Neuronal stem cell (in vitro differentiated cells): ENCODE data around the gene HSD11B2.
A peak's percentile ranks its signal among the peaks of the same experiment; 100 is the strongest.

Source experiments
- DNase-seq: peaks from one replicate; pipeline ENCODE4 v3.0.0-alpha.2; 2013; ENCODE audit warnings: low spot score
- H2AFZ ChIP-seq: one replicate; pipeline ENCODE4 v1.6.1; 2013; ENCODE audit warnings: mild to moderate bottlenecking, low read length, inconsistent platforms
- H2AK5ac ChIP-seq: 2 replicates; pipeline ENCODE4 v1.6.1; 2013; ENCODE audit warnings: low read depth, mild to moderate bottlenecking, inconsistent platforms, low read length, moderate library complexity, mixed read lengths
- H2BK120ac ChIP-seq: 2 replicates; pipeline ENCODE4 v1.6.1; 2013; ENCODE audit warnings: low read depth, mild to moderate bottlenecking, inconsistent platforms, low read length, moderate library complexity, mixed read lengths
- H2BK12ac ChIP-seq: one replicate; pipeline ENCODE4 v1.6.1; 2013; ENCODE audit warnings: low read length, inconsistent platforms
- H2BK15ac ChIP-seq: 2 replicates; pipeline ENCODE4 v1.6.1; 2013; ENCODE audit warnings: mild to moderate bottlenecking, low read length, inconsistent platforms, mixed read lengths
- H2BK5ac ChIP-seq: one replicate; pipeline ENCODE4 v1.6.1; 2013; ENCODE audit warnings: inconsistent platforms, mild to moderate bottlenecking, low read length, moderate library complexity
- H3K14ac ChIP-seq: one replicate; pipeline ENCODE4 v1.6.1; 2013; ENCODE audit warnings: low read length, inconsistent platforms
- H3K18ac ChIP-seq: 2 replicates; pipeline ENCODE4 v1.6.1; 2013; ENCODE audit warnings: low read length, inconsistent platforms
- H3K23ac ChIP-seq: 2 replicates; pipeline ENCODE4 v1.6.1; 2013; ENCODE audit warnings: low read depth, mild to moderate bottlenecking, mixed read lengths, low read length, inconsistent platforms; ENCODE audit not compliant: poor library complexity
- H3K27ac ChIP-seq: replicated peaks from 3 replicates; pipeline ENCODE4 v1.5.1; 2013; ENCODE audit warnings: low read length, inconsistent platforms
- H3K27me3 ChIP-seq, 3 experiments: 2 replicates each; pipeline ENCODE4 v1.6.1; 2013; ENCODE audit warnings: low read length in 3 of 3, mild to moderate bottlenecking in 2 of 3, inconsistent platforms in 1 of 3, low read depth in 1 of 3, mixed read lengths in 1 of 3, moderate library complexity in 1 of 3; ENCODE audit not compliant: control insufficient read depth in 3 of 3, insufficient read depth in 3 of 3
- H3K36me3 ChIP-seq, 2 donors: replicated peaks in 1 of 2; 2 replicates each; pipeline ENCODE4 v1.6.1; 2013; ENCODE audit warnings: low read length in 2 of 2; ENCODE audit not compliant: control insufficient read depth in 2 of 2, insufficient read depth in 2 of 2
- H3K4ac ChIP-seq: 2 replicates; pipeline ENCODE4 v1.6.1; 2013; ENCODE audit warnings: inconsistent platforms, mild to moderate bottlenecking, low read length, moderate library complexity
- H3K4me1 ChIP-seq, 2 donors: 1 replicate in 1 of 2; 2 replicates in 1 of 2; pipeline ENCODE4 v1.6.1; 2013; ENCODE audit warnings: low read length in 2 of 2, low read depth in 1 of 2; ENCODE audit not compliant: control insufficient read depth in 2 of 2, insufficient read depth in 1 of 2
- H3K4me2 ChIP-seq: one replicate; pipeline ENCODE4 v1.6.1; 2013; ENCODE audit warnings: mild to moderate bottlenecking, low read length, inconsistent platforms; ENCODE audit not compliant: insufficient read depth, poor library complexity, severe bottlenecking
- H3K4me3 ChIP-seq, 2 donors: 2 replicates each; pipeline ENCODE4 v1.5.1; 2013; ENCODE audit warnings: low read length in 2 of 2, mild to moderate bottlenecking in 2 of 2, inconsistent platforms in 1 of 2, moderate library complexity in 1 of 2
- H3K79me1 ChIP-seq: one replicate; pipeline ENCODE4 v1.6.1; 2013; ENCODE audit warnings: low read depth, mild to moderate bottlenecking, inconsistent platforms, low read length, moderate library complexity
- H3K9ac ChIP-seq: one replicate; pipeline ENCODE4 v1.6.1; 2013; ENCODE audit warnings: mild to moderate bottlenecking, low read depth, low read length, inconsistent platforms; ENCODE audit not compliant: poor library complexity
- H3K9me3 ChIP-seq, 2 donors: replicated peaks in 1 of 2; 2 replicates each; pipeline versions ENCODE3 to v1.6.1; 2013; ENCODE audit warnings: low read length in 2 of 2, mild to moderate bottlenecking in 2 of 2, inconsistent platforms in 1 of 2, low read depth in 1 of 2, mixed read lengths in 1 of 2, moderate library complexity in 1 of 2; ENCODE audit not compliant: control insufficient read depth in 2 of 2, insufficient read depth in 1 of 2
- H4K8ac ChIP-seq: one replicate; pipeline ENCODE4 v1.6.1; 2013; ENCODE audit warnings: low read depth, mild to moderate bottlenecking, inconsistent platforms, low read length, moderate library complexity
- H4K91ac ChIP-seq: one replicate; pipeline ENCODE4 v1.6.1; 2013; ENCODE audit warnings: low read length, low read depth, mild to moderate bottlenecking, inconsistent platforms; ENCODE audit not compliant: poor library complexity
- WGBS, 2 donors: extraction: QIAGEN DNeasy Blood & Tissue Kit; methylation state at CpG; one replicate each; pipeline ENCODE4 v1.1.7; 2013; ENCODE audit warnings: missing lambda C conversion rate in 2 of 2, mixed read lengths in 1 of 2; ENCODE audit not compliant: insufficient read length in 2 of 2, insufficient replicate concordance in 1 of 2; ENCODE audit errors: extremely low coverage in 2 of 2; 5-methylcytosine and 5-hydroxymethylcytosine counted together

HSD11B2 gene

DNA sequence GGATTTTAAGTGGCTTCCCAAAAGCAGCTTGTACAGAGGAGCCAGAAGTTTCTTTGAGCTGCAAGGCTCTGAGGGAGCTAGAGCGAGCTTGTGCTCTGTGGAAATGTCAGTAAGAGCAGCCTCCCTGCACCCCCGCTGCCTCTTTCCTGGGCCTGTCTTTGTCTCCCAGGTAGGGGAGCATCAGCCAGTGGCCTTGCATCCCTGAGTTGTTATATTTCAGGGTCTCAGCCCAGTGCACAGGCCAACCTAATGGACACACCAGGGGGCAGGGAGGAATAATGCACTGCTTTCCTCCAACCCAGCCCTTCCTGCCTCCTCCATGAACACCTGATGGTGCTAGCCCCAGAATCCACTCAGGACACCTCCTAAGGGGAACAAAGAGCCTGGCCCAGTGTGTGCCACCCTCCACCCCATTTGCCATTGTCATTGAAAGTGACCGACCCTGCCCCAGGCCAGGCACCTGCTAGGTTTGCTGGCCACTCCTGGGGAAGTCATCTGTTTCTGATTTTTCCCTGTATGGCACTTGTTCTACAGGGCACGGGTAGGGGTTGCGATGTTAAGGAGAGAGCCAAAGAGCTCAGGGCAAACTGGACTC lies 44.0 kb upstream of the HSD11B2 start:
- no peak overlapping the region for H2AK5ac ChIP-seq
- H4K8ac ChIP-seq: no peak overlapping the region
- no peak overlapping the region for H2BK120ac ChIP-seq
- no peak overlapping the region for H2AFZ ChIP-seq
- H2BK5ac ChIP-seq: no peak overlapping the region
- H3K14ac ChIP-seq: no peak overlapping the region
- no peak overlapping the region for H3K4me2 ChIP-seq
- H3K4me3 ChIP-seq: no peak overlapping the region
- H3K27me3 ChIP-seq: peaks cover 0 to 27% (median 2%) of the 10 kb centered on the region in 3 experiments
- H3K4ac ChIP-seq: no peak overlapping the region
- H4K91ac ChIP-seq: peak overlapping the region; percentile 3
- DNase-seq: no peak
- H2BK15ac ChIP-seq: no peak overlapping the region
- H3K4me1 ChIP-seq: peaks cover 9 to 17% of the 10 kb centered on the region in 2 donors
- no peak overlapping the region for H3K23ac ChIP-seq
- peaks cover 0 to 2% of the 10 kb centered on the region in 2 donors for H3K9me3 ChIP-seq
- H3K79me1 ChIP-seq: peaks cover 5% of the 10 kb centered on the region
- no CpG with 5 or more reads among the region's 5 CpGs for WGBS, 2 donors
- no peak overlapping the region for H3K27ac ChIP-seq
- H3K18ac ChIP-seq: peak overlapping the region; percentile 16
- no peak overlapping the region for H2BK12ac ChIP-seq
- H3K9ac ChIP-seq: no peak overlapping the region
- no peaks in the 10 kb centered on the region for H3K36me3 ChIP-seq

GRCh38 chr16:67387479-67388079 lies 43.3 kb upstream of the HSD11B2 start:
- H3K4ac ChIP-seq: no peak overlapping the region
- H2AFZ ChIP-seq: no peak overlapping the region
- H3K36me3 ChIP-seq: no peaks in the 10 kb centered on the region
- no peak for DNase-seq
- H2BK5ac ChIP-seq: no peak overlapping the region
- no peak overlapping the region for H3K14ac ChIP-seq
- no peak overlapping the region for H3K4me3 ChIP-seq
- H2BK120ac ChIP-seq: no peak overlapping the region
- H3K4me2 ChIP-seq: no peak overlapping the region
- H3K27ac ChIP-seq: no peak overlapping the region
- H4K91ac ChIP-seq: no peak overlapping the region
- peaks cover 0 to 27% (median 9%) of the 10 kb centered on the region in 3 experiments for H3K27me3 ChIP-seq
- no peak overlapping the region for H4K8ac ChIP-seq
- no peak overlapping the region for H3K23ac ChIP-seq
- H3K9ac ChIP-seq: no peak overlapping the region
- no CpG with 5 or more reads among the region's 8 CpGs for WGBS, 2 donors
- no peak overlapping the region for H2BK12ac ChIP-seq
- peaks cover 5% of the 10 kb centered on the region for H3K79me1 ChIP-seq
- peak overlapping the region; percentile 22 for H2BK15ac ChIP-seq
- peaks cover 0 to 2% of the 10 kb centered on the region in 2 donors for H3K9me3 ChIP-seq
- H3K18ac ChIP-seq: no peak overlapping the region
- peaks cover 13 to 23% of the 10 kb centered on the region in 2 donors for H3K4me1 ChIP-seq
- H2AK5ac ChIP-seq: no peak overlapping the region

- Histone ChIP-seq H2BK5ac (no peak overlapping the region), H3K4me1 (peaks cover 19 to 28% of the 10 kb centered on the region in 2 donors), H4K91ac (peak overlapping the region; percentile 20), H2AFZ (no peak overlapping the region), H2AK5ac (peak overlapping the region; percentile 29), H3K18ac (peak overlapping the region; percentile 48), H4K8ac (no peak overlapping the region), H2BK12ac (peak overlapping the region; percentile 28), H2BK120ac (no peak overlapping the region), H3K27ac (no peak overlapping the region), H3K4ac (no peak overlapping the region), H2BK15ac (no peak overlapping the region), H3K9me3 (peaks cover 0 to 2% of the 10 kb centered on the region in 2 donors), H3K14ac (peak overlapping the region; percentile 26), H3K79me1 (peaks cover 7% of the 10 kb centered on the region), H3K9ac (peak overlapping the region; percentile 79), H3K4me3 (no peak overlapping the region), H3K4me2 (no peak overlapping the region), H3K36me3 (no peaks in the 10 kb centered on the region), H3K23ac (no peak overlapping the region), H3K27me3 (peaks cover 2 to 33% (median 15%) of the 10 kb centered on the region in 3 experiments)
- no peak for DNase-seq
- no CpG with 5 or more reads among the region's 8 CpGs for WGBS, 2 donors
These were observed 42.7 kb upstream of the HSD11B2 start for GRCh38 chr16:67388191-67388590.

DNA sequence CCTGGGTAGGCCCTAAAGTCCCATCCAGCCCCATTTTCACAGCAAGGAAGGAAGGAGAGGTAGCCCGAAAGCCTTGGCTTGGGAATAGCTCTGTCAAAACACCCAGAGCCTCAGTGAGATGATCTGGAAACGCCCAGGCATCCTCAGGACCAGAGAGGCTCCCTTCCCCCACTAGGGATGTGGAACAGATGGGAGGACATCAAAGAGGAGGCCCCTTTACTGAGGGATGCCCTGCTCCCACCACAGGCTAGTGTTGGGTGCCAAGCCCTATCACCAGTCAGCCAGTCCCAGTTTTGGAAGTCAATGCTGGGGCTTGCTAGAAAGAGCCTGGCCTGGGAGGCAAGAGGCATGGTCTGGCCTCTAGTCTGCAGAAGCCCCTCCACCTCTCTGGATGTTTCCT lies 42.3 kb upstream of the HSD11B2 start:
- H2BK15ac ChIP-seq: no peak overlapping the region
- DNase-seq: no peak
- H3K27me3 ChIP-seq: peaks cover 2 to 33% (median 16%) of the 10 kb centered on the region in 3 experiments
- H4K91ac ChIP-seq: no peak overlapping the region
- no CpG with 5 or more reads among the region's 2 CpGs for WGBS, 2 donors
- no peak overlapping the region for H3K18ac ChIP-seq
- H2BK5ac ChIP-seq: no peak overlapping the region
- H3K27ac ChIP-seq: no peak overlapping the region
- H2BK120ac ChIP-seq: no peak overlapping the region
- no peak overlapping the region for H2AK5ac ChIP-seq
- peaks cover 0 to 2% of the 10 kb centered on the region in 2 donors for H3K9me3 ChIP-seq
- peaks cover 7% of the 10 kb centered on the region for H3K79me1 ChIP-seq
- H4K8ac ChIP-seq: no peak overlapping the region
- no peak overlapping the region for H3K4me3 ChIP-seq
- H3K23ac ChIP-seq: no peak overlapping the region
- H3K4me1 ChIP-seq: peaks cover 21 to 28% of the 10 kb centered on the region in 2 donors
- H3K4me2 ChIP-seq: no peak overlapping the region
- H3K9ac ChIP-seq: no peak overlapping the region
- H3K14ac ChIP-seq: no peak overlapping the region
- H3K36me3 ChIP-seq: no peaks in the 10 kb centered on the region
- H2BK12ac ChIP-seq: no peak overlapping the region
- H2AFZ ChIP-seq: no peak overlapping the region
- H3K4ac ChIP-seq: no peak overlapping the region
